Spleen (tissue), 11 donors: ENCODE results near the gene NADK2. TPM values are rescaled to one million over a fixed set of nuclear protein-coding genes. Genes with fewer than 3 reads are reported as not detected.
A peak's percentile ranks its signal among the peaks of the same experiment; 100 is the strongest.

Source experiments
- DNase-seq: peaks from one replicate; pipeline ENCODE4 v3.0.0-alpha.2; 2020
- H3K27ac ChIP-seq, 8 donors: fragments of 200-600 bp; sonication (generic) in 7 of 8; 1 replicate in 4 of 8; 2 replicates in 4 of 8; pipeline versions ENCODE4 v1.5.0 to v1.8.0; 2016 to 2021; ENCODE audit warnings: inconsistent platforms in 4 of 8, mild to moderate bottlenecking in 4 of 8, moderate library complexity in 1 of 8
- H3K27me3 ChIP-seq, 7 donors: fragments of 200-600 bp; sonication (generic) in 6 of 7; replicated peaks in 1 of 7; 1 replicate in 4 of 7; 2 replicates in 3 of 7; pipeline versions ENCODE4 v1.5.0 to v1.8.0; 2016 to 2021; ENCODE audit warnings: inconsistent platforms in 3 of 7, mild to moderate bottlenecking in 1 of 7
- H3K36me3 ChIP-seq, 6 donors: fragments of 200-600 bp; sonication (generic) in 5 of 6; 1 replicate in 4 of 6; 2 replicates in 2 of 6; pipeline versions ENCODE4 v1.5.0 to v1.8.0; 2016 to 2021; ENCODE audit warnings: inconsistent platforms in 2 of 6
- H3K4me1 ChIP-seq, 6 donors: fragments of 200-600 bp; sonication (generic) in 5 of 6; 1 replicate in 3 of 6; 2 replicates in 3 of 6; pipeline versions ENCODE4 v1.5.0 to v1.8.0; 2016 to 2021; ENCODE audit warnings: inconsistent platforms in 3 of 6
- H3K4me3 ChIP-seq, 8 donors: fragments of 200-600 bp; sonication (generic) in 7 of 8; 1 replicate in 4 of 8; 2 replicates in 4 of 8; pipeline versions ENCODE4 v1.5.0 to v1.8.0; 2016 to 2021; ENCODE audit warnings: inconsistent platforms in 4 of 8, mild to moderate bottlenecking in 4 of 8, moderate library complexity in 2 of 8
- H3K9me3 ChIP-seq, 8 donors: fragments of 200-600 bp; sonication (generic) in 7 of 8; 1 replicate in 4 of 8; 2 replicates in 4 of 8; pipeline versions ENCODE4 v1.5.0 to v1.8.0; 2016 to 2021; ENCODE audit warnings: inconsistent platforms in 4 of 8
- POLR2A ChIP-seq, 3 donors: fragments of 450-650 bp; IDR thresholded peaks; one replicate each; pipeline ENCODE4 v1.5.1; 2017; ENCODE audit warnings: antibody characterized with exemption in 3 of 3, mild to moderate bottlenecking in 1 of 3
- POLR2AphosphoS5 ChIP-seq, 3 donors: sonication (generic); formaldehyde crosslinking; IDR thresholded peaks; one replicate each; pipeline ENCODE4 v1.5.1; 2017; ENCODE audit warnings: antibody characterized with exemption in 3 of 3
- WGBS, 5 donors: extraction: QIAGEN DNeasy Blood & Tissue Kit in 3 of 5; methylation state at CpG; one replicate each; pipeline versions ENCODE4 v1.1.5 to v1.1.7; 2013 to 2018; 5-methylcytosine and 5-hydroxymethylcytosine counted together
- intact Hi-C: fragments of 100-400 bp; cut with DNase I; formaldehyde crosslinking; loops from one replicate; pipeline ENCODE4 v1.15.0; 2023; ENCODE audit warnings: low total_unique reads
- polyA plus RNA-seq, 3 donors: library from polyadenylated mRNA; stranded (reverse); fragments of 200-250 nt; gene quantifications; one replicate each; pipeline ENCODE4 v1.2.1, GENCODE V29; 2013
- total RNA-seq, 7 donors: library from RNA; depleted of rRNA in 3 of 7; stranded (reverse); fragments of >200 nt in 3 of 7; fragmentation: NEBNext Ultra II Directional in 4 of 7; extraction: Animal tissue kit (Norgen Biotek cat#: 25700) in 4 of 7; gene quantifications; one replicate each; pipeline versions ENCODE4 v1.1.0 to v1.2.1, GENCODE V29; 2016 to 2021
- TF ChIP-seq, protein P1 (sequence below), 11 experiments: fragments of 200-600 bp in 7 of 11; fragments of 450-650 bp in 4 of 11; sonication (generic) in 4 of 11; IDR thresholded peaks in 8 of 11; conservative IDR thresholded peaks in 3 of 11; 1 replicate in 7 of 11; 2 replicates in 4 of 11; pipeline versions ENCODE4 v1.4.0 to v1.8.0; 2016 to 2021; ENCODE audit warnings: antibody characterized with exemption in 11 of 11, inconsistent platforms in 4 of 11, mild to moderate bottlenecking in 1 of 11
- donor health status: healthy with polysubstance abuse.
- donor health status: DM: no; HTN: no; CAD: no; lungs with moderate emphysema.
- donor health status: DM: no; HTN: no; CAD: no.
- donor health status: Bipolar disorder and iron deficiency.
- donor health status: healthy.
- donor health status: DM: no; HTN: no; CAD: no.
- donor health status: DM: yes; HTN: yes; CAD: no.

The NADK2 gene
- total and polyA plus RNA-seq, 10 donors: 5.3 to 21.8 (median 15.9) TPM

DNA sequence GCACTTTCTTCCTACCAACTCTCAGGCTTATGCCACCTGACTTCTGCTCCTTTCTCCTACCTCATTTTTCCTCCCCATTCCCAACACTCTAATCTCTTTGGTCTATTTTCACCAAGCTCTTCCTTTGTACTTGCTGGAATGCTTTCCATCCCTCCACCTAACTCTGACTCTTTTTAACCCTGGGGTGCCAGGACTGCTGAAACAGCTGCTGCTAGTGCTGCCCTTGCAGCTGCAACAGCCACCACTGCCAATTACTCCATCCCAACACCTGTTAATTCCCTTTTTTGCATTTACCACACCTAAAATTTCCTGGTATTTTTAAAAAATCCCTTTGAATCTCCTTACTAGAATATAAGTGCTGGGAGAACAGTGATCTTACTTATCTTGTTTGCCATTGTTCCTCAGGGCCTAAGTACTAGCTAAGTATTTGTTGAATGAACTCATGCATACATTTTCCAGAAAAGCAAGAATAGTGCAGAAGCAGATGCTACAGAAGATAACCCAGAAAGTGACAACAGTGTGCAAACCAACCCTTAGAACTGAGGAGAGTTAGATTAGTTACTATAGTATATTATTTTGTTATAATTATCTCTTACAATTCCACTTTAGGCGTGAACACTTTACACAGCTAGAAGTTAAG is 11.5 kb downstream of the NADK2 start:
- Histone ChIP-seq H3K27me3 (no peaks in the 10 kb centered on the region), H3K4me3 (no peak overlapping the region), H3K4me1 (no peaks in the 10 kb centered on the region), H3K27ac (no peak overlapping the region), H3K9me3 (no peaks in the 10 kb centered on the region), H3K36me3 (peaks cover 0 to 16% (median 7%) of the 10 kb centered on the region in 6 donors)
- intact Hi-C loops: loop anchor here (10.0 kb wide), 1 partner anchor 75 kb away; the partner anchor contains the start of genes LMBRD2 and SKP2
- WGBS, 5 donors: 90 to 100% (median 97%) methylated on average over 1 of the region's 1 CpG
- TF ChIP-seq, protein P1, sequence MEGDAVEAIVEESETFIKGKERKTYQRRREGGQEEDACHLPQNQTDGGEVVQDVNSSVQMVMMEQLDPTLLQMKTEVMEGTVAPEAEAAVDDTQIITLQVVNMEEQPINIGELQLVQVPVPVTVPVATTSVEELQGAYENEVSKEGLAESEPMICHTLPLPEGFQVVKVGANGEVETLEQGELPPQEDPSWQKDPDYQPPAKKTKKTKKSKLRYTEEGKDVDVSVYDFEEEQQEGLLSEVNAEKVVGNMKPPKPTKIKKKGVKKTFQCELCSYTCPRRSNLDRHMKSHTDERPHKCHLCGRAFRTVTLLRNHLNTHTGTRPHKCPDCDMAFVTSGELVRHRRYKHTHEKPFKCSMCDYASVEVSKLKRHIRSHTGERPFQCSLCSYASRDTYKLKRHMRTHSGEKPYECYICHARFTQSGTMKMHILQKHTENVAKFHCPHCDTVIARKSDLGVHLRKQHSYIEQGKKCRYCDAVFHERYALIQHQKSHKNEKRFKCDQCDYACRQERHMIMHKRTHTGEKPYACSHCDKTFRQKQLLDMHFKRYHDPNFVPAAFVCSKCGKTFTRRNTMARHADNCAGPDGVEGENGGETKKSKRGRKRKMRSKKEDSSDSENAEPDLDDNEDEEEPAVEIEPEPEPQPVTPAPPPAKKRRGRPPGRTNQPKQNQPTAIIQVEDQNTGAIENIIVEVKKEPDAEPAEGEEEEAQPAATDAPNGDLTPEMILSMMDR (IDR thresholded peaks at IDR 0.05 in 8 of 11, conservative IDR thresholded peaks at IDR 0.05 in 3 of 11): no peak
- TF ChIP-seq POLR2A (IDR thresholded peaks at IDR 0.05) (no peak), POLR2AphosphoS5 (IDR thresholded peaks at IDR 0.05) (no peak)
- DNase-seq: no peak

DNA sequence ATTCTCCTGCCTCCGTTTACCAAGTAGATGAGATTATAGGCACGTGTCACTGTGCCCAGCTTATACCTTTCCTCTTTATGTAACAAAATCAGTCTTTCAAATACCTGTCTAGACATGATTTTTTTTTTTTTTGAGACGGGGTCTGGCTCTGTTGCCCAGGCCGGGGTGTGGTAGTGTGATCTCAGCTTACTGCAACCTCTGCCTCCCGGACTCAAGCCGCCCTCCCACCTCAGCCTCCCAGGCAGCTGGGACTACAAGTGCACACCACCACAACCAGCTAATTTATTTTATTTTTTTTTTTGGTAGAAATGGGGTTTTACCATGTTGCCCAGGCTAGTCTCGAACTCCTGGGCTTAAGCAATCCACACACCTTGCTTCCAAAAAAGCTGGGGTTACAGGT is 13.2 kb downstream of the NADK2 start:
- TF ChIP-seq, protein P1 (IDR thresholded peaks at IDR 0.05 in 8 of 11, conservative IDR thresholded peaks at IDR 0.05 in 3 of 11): no peak
- TF ChIP-seq POLR2A (IDR thresholded peaks at IDR 0.05) (no peak), POLR2AphosphoS5 (IDR thresholded peaks at IDR 0.05) (no peak)
- H3K27ac ChIP-seq: no peak overlapping the region
- peaks cover 0 to 34% (median 12%) of the 10 kb centered on the region in 6 donors for H3K36me3 ChIP-seq
- H3K9me3 ChIP-seq: no peaks in the 10 kb centered on the region
- DNase-seq: peak; percentile 47
- H3K4me3 ChIP-seq: no peak overlapping the region
- intact Hi-C loops: no loop called here
- WGBS, 5 donors: 96 to 98% (median 98%) methylated on average over 7 of the region's 7 CpGs
- no peaks in the 10 kb centered on the region for H3K27me3 ChIP-seq
- H3K4me1 ChIP-seq: no peaks in the 10 kb centered on the region

DNA sequence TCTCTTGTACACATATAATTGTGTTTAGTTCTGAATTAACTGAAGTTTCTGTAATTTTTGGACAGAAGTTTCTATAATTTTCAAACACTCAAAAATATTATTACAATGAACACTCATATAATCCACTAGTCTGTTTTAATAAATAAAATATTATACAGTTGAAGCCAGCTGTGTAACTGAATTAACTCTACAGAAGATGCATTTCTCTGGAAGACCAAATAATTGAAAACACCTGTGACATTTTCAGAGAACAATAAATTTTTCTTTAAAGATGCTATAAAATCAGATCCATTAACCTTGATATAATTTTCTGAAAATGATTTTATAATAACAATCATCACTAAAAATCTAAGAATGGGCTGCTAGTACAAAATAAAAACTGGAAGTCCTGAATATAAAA is 14.7 kb downstream of the NADK2 start:
- Histone ChIP-seq H3K4me1 (no peaks in the 10 kb centered on the region), H3K9me3 (no peaks in the 10 kb centered on the region), H3K36me3 (peaks cover 0 to 46% (median 12%) of the 10 kb centered on the region in 6 donors), H3K4me3 (no peak overlapping the region), H3K27me3 (no peaks in the 10 kb centered on the region), H3K27ac (no peak overlapping the region)
- TF ChIP-seq POLR2AphosphoS5 (IDR thresholded peaks at IDR 0.05) (no peak), POLR2A (IDR thresholded peaks at IDR 0.05) (no peak)
- TF ChIP-seq, protein P1 (IDR thresholded peaks at IDR 0.05 in 8 of 11, conservative IDR thresholded peaks at IDR 0.05 in 3 of 11): no peak
- no peak for DNase-seq
- intact Hi-C loops: no loop called here

DNA sequence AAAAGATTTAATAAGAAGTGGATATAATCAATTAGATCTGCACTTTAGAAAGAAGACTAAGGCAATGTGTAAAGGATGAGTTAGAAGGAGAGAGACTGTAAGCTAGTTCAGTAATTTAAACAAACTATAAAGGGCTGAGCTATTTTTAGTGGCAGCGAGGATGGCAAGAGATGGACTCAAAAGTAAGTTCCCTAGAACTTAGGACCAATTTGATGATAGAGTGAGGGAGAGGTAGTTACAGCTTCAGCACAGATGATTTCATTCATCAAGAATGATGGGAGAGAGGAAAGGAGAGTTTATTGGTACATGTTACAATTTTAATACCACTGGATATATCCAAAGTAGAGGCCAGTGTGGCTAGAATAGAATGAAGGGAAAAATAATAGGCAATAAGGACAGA is 19.1 kb downstream of the NADK2 start:
- H3K36me3 ChIP-seq: peaks cover 0 to 85% (median 25%) of the 10 kb centered on the region in 6 donors
- no peaks in the 10 kb centered on the region for H3K9me3 ChIP-seq
- H3K4me1 ChIP-seq: no peaks in the 10 kb centered on the region
- 94 to 100% (median 97%) methylated on average over 1 of the region's 1 CpG for WGBS, 5 donors
- TF ChIP-seq, protein P1 (IDR thresholded peaks at IDR 0.05 in 8 of 11, conservative IDR thresholded peaks at IDR 0.05 in 3 of 11): no peak
- TF ChIP-seq POLR2A (IDR thresholded peaks at IDR 0.05) (no peak), POLR2AphosphoS5 (IDR thresholded peaks at IDR 0.05) (no peak)
- no peaks in the 10 kb centered on the region for H3K27me3 ChIP-seq
- no peak for DNase-seq
- no peak overlapping the region for H3K27ac ChIP-seq
- intact Hi-C loops: no loop called here
- no peak overlapping the region for H3K4me3 ChIP-seq
